Amygdala (tissue), 56 donors: ENCODE results near the gene HDAC7.

Experiments used
- DNase-seq, 56 donors: peaks; one replicate each; lab custom pipeline; 2025; lab: John Stamatoyannopoulos, UW

The HDAC7 gene

DNA sequence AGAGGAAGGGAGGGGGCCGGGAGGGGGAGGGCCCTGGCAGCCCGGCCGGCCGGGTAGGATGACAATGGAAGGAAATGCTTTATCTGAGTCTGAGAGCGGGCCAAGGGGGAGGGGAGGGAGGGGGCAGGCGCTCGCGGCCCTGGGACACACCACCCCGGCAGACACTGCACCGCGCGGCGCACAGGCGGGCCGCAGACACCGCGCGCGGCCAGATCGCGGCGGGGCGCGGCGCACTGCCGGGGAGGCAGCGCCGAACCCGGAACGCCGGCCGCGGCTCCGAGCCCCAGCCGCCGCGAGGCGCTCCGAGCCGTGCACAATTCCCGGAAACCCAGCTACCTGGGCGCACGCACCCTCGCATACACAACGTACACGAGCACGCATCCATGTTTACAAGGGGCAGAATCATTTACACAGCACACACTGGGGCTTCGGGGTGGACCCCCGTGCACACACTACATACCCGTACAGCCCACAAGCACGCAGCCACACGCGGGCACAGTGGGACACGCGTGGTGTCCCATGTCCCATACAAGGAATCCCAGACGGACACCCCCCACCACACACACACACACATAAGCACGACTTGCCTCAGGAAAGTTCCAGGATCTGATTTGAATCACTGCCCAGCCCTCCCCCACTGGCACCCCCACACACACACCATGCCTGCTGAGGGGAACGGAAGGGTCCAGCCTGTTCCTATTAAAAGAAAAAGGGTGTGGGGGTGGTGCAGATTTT is at the start of gene HDAC7:
HDAC7 (minus strand) TSS at position 8 of the 735 bp plus-strand sequence. CDS start 118 bp downstream, outside the sequence.
- peak in 46 of 56 donors; percentile 29 to 87 (median 68) for DNase-seq

GRCh38 chr12:47868552-47869031 is 48.9 kb upstream of the HDAC7 start:
- peak in 2 of 56 donors; percentile 2 to 4 for DNase-seq

GRCh38 chr12:47868041-47868440 is 48.3 kb upstream of the HDAC7 start:
- no peak for DNase-seq

GRCh38 chr12:47867495-47867941 is 47.8 kb upstream of the HDAC7 start:
- DNase-seq = no peak

DNA sequence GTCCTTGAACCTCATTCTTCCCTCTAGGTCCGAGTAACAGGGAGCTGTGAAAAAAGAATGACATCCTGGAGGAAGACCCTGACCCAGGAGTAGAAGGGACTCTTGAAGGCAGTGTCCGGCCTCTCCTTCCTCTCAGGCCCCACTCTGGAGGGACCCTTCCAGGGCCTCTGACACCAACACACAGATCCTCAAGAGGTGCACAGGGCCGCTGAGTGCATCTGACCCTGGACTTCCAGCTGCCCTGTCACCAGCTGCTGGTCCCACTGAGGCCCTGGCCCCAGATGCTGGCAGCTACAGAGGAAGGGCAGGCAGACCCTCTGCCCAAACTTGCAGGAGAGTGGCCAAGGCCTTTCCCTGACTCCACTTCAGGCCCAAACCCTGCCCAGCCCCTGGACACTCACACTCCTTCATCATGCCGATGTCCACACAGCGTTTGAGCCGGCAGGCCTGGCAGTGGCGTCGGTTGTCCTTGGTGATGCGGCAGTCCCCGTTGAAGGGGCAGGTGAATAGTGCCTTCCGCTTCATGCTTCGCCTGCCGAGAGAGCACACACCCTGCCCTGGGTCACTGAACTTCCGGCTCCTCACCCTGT is 45.0 kb upstream of the HDAC7 start:
- no peak for DNase-seq

GRCh38 chr12:47863985-47864384 is 44.3 kb upstream of the HDAC7 start:
- DNase-seq = no peak

GRCh38 chr12:47863467-47863866 is 43.8 kb upstream of the HDAC7 start:
- no peak for DNase-seq

DNA sequence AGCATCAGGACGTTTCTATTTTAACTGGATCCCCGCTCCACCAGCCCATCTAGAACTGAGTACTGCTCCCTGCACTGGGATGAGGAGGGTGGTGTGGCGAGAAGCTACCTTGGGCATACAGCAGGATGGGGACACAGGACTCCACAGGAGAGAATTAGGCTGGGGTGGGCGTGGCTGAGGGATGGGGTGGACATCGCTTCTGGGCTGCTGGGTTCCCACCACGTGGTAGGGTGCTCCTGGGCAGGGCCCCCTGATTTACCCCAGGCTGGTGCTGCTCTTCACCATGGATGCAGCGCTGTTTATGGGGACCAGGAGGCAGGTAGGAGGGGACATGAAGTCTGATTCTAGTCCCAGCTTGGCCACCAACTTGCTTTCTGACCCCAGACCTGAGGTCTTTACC is 43.2 kb upstream of the HDAC7 start:
- DNase-seq = no peak

DNA sequence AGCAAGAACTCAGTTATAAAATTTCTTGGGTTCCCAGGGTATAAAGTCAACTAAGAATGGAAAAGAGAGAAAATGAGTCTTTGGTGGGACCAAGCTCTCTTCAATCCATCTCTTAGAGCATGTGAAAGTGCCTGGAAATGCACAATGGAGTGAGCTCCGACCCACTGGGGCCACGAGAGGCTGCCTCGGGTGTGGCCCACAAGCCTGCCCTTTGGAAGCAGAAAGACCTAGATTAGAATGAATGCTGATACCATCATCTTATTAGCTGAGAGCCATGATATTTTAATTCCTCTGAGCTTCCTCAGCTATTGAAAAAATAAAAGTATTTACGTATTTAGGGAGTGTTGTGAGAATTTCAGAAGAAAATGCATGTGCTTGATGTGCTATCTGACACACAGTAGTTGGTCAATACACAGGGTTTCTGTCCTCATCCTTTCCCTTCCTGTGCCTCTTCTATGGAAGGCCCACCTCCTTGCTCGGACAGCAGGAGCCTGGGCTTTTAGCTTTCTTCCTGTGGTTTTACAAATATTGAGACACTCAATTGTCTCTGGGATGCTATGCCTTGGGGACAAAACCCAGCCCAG is 42.6 kb upstream of the HDAC7 start:
- DNase-seq = no peak

DNA sequence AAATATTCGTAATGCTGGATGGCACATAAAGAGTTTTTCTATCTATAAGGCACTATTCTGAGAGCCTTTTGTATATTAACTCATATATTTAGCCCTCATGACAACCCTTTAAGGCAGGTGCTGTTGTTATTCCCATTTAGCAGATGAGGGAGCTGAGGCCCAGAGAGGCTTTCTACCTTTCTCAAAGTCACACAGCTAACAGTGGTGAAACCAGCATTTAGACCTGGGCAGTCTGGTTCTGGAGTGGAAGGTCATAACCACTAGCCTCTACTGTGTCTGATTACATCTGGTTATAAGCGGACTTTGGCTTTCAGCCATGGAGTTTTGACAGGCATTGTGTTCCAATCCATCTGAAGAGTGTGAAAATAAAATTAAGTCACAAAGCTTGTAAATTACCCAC is 41.2 kb upstream of the HDAC7 start:
- no peak for DNase-seq

DNA sequence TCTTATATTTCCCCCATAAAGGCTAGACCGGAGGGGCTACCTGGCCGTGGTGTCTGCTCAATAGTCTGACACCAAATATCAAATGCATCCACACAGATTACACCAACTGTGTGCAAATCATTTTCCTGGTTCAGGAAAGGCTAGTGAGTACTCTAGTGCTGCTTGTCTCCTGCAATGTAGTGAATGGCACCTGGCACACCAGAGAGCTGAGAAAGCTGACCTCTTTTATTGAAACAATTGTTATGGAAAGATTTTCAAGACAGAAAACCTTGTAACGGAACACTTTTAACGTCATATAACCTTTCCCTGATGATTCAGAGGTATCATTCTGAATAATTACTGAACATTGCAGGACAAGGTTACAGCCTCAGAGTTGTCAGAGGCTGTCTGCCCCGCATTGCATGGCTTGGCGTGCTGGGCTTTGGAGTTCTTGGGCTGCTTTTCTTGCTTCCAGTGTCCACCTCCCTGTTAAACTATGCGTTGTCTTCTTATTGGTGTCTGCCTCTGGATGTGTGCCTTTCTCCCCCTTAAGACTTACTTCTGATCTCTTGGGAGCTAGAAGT is 40.7 kb upstream of the HDAC7 start:
- DNase-seq = no peak

GRCh38 chr12:47858511-47859266 is 39.0 kb upstream of the HDAC7 start:
- DNase-seq = no peak

GRCh38 chr12:47856721-47857575 is 37.2 kb upstream of the HDAC7 start:
- DNase-seq = no peak

GRCh38 chr12:47856094-47856493 is 36.4 kb upstream of the HDAC7 start:
- DNase-seq = no peak

GRCh38 chr12:47855502-47855901 is 35.8 kb upstream of the HDAC7 start:
- DNase-seq = no peak

GRCh38 chr12:47854531-47854930 is 34.8 kb upstream of the HDAC7 start:
- DNase-seq = no peak

GRCh38 chr12:47852096-47852571 is 32.4 kb upstream of the HDAC7 start:
- no peak for DNase-seq

- DNase-seq = no peak
Measured at GRCh38 chr12:47851303-47851952, 31.7 kb upstream of the HDAC7 start.
